ENCODE measurements around the gene RALGAPA1. TPM values are rescaled to one million over a fixed set of nuclear protein-coding genes. Genes with fewer than 3 reads are reported as not detected.

The RALGAPA1 gene
- polyA plus RNA-seq, 1 donor (not counting 4 experiments of a cell fraction or from before 2014, with no cell fraction given): 12.1 TPM

- no peak for FAIRE-seq
- peaks cover 0 to 2% of the 10 kb centered on the region in 2 experiments for H3K36me3 ChIP-seq (ENCODE audit: control insufficient read depth in 2 of 2, extremely low read depth in 1 of 2, insufficient read depth in 2 of 2, low read length in 2 of 2)
- DNase-seq (ENCODE audit: low read depth, low spot score): no peak
Measured at GRCh38 chr14:35666429-35667043, 142.6 kb downstream of the RALGAPA1 start.

GRCh38 chr14:35661875-35662274 lies 147.2 kb downstream of the RALGAPA1 start:
- Histone ChIP-seq H3K79me2 (ENCODE audit: control insufficient read depth, insufficient read depth, low read length) (no peaks in the 10 kb centered on the region), H4K20me1 (ENCODE audit: control insufficient read depth, extremely low read depth, insufficient read depth, low read length) (no peaks in the 10 kb centered on the region), H3K4me3 (ENCODE audit: control insufficient read depth in 2 of 3, extremely low read depth in 1 of 3, insufficient read depth in 2 of 3, low read depth in 1 of 3, low read length in 3 of 3) (no peak overlapping the region), H3K9me3 (ENCODE audit: control insufficient read depth, low read depth, low read length) (no peaks in the 10 kb centered on the region), H3K36me3 (ENCODE audit: control insufficient read depth in 2 of 2, extremely low read depth in 1 of 2, insufficient read depth in 2 of 2, low read length in 2 of 2) (peaks cover 0 to 2% of the 10 kb centered on the region in 2 experiments), H3K27ac (ENCODE audit: control insufficient read depth, insufficient read depth, low read length) (no peak overlapping the region), H3K4me1 (ENCODE audit: control insufficient read depth, extremely low read depth, insufficient read depth, low read length) (no peaks in the 10 kb centered on the region), H3K4me2 (ENCODE audit: control insufficient read depth, extremely low read depth, insufficient read depth, low read depth, low read length) (no peak overlapping the region), H3K9ac (ENCODE audit: control insufficient read depth, extremely low read depth, insufficient read depth, low read length) (no peak overlapping the region), H3K27me3 (ENCODE audit: control insufficient read depth, extremely low read depth, insufficient read depth, low read length) (no peaks in the 10 kb centered on the region), H2AFZ (ENCODE audit: control insufficient read depth, low read length) (no peak overlapping the region), H3K9me1 (ENCODE audit: control insufficient read depth, extremely low read depth, insufficient read depth, low read length) (no peaks in the 10 kb centered on the region)
- TF ChIP-seq CTCF (optimal IDR thresholded peaks at IDR 0.05 in 1 of 3, IDR thresholded peaks at IDR 0.05 in 1 of 3, conservative IDR thresholded peaks at IDR 0.05 in 1 of 3; ENCODE audit: extremely low read depth in 1 of 3, insufficient read depth in 2 of 3, low read length in 3 of 3) (no peak), EZH2 (IDR thresholded peaks at IDR 0.05; ENCODE audit: low read length) (no peak)
- FAIRE-seq (no peak), DNase-seq (ENCODE audit: low read depth, low spot score) (no peak)
- dilution Hi-C loops (cut with MboI; ENCODE audit: extremely low pct_ligation_motif_present, low sequenced_read_pairs): no loop called here

More at GRCh38 chr14:35666429-35667043, 142.6 kb downstream of the RALGAPA1 start:
- no peak overlapping the region for H3K4me2 ChIP-seq (ENCODE audit: control insufficient read depth, extremely low read depth, insufficient read depth, low read depth, low read length)
- H3K4me3 ChIP-seq (ENCODE audit: control insufficient read depth in 2 of 3, extremely low read depth in 1 of 3, insufficient read depth in 2 of 3, low read depth in 1 of 3, low read length in 3 of 3): no peak overlapping the region
- H2AFZ ChIP-seq (ENCODE audit: control insufficient read depth, low read length): no peak overlapping the region
- H3K27ac ChIP-seq (ENCODE audit: control insufficient read depth, insufficient read depth, low read length): no peak overlapping the region
- peaks cover 9% of the 10 kb centered on the region for H3K4me1 ChIP-seq (ENCODE audit: control insufficient read depth, extremely low read depth, insufficient read depth, low read length)
- no peaks in the 10 kb centered on the region for H3K27me3 ChIP-seq (ENCODE audit: control insufficient read depth, extremely low read depth, insufficient read depth, low read length)
- no peaks in the 10 kb centered on the region for H4K20me1 ChIP-seq (ENCODE audit: control insufficient read depth, extremely low read depth, insufficient read depth, low read length)
- H3K9me3 ChIP-seq (ENCODE audit: control insufficient read depth, low read depth, low read length): no peaks in the 10 kb centered on the region
- H3K9ac ChIP-seq (ENCODE audit: control insufficient read depth, extremely low read depth, insufficient read depth, low read length): no peak overlapping the region
- H3K79me2 ChIP-seq (ENCODE audit: control insufficient read depth, insufficient read depth, low read length): no peaks in the 10 kb centered on the region
- TF ChIP-seq CTCF (optimal IDR thresholded peaks at IDR 0.05 in 1 of 3, IDR thresholded peaks at IDR 0.05 in 1 of 3, conservative IDR thresholded peaks at IDR 0.05 in 1 of 3; ENCODE audit: extremely low read depth in 1 of 3, insufficient read depth in 2 of 3, low read length in 3 of 3) (no peak), EZH2 (IDR thresholded peaks at IDR 0.05; ENCODE audit: low read length) (no peak)
- no peaks in the 10 kb centered on the region for H3K9me1 ChIP-seq (ENCODE audit: control insufficient read depth, extremely low read depth, insufficient read depth, low read length)
- dilution Hi-C loops (cut with MboI; ENCODE audit: extremely low pct_ligation_motif_present, low sequenced_read_pairs): no loop called here
